Skeletal muscle tissue (tissue), 4 donors: ENCODE data around the gene CAPN12. TPM values are rescaled to one million over a fixed set of nuclear protein-coding genes. Genes with fewer than 3 reads are reported as not detected.

Experiments
- H3K27ac ChIP-seq: one replicate; pipeline ENCODE4 v1.7.0; 2013; ENCODE audit warnings: mild to moderate bottlenecking, low read depth, low read length, inconsistent platforms
- H3K27me3 ChIP-seq, 3 donors: one replicate each; pipeline ENCODE4 v1.7.0; 2013; ENCODE audit warnings: low read length in 3 of 3; ENCODE audit not compliant: control insufficient read depth in 3 of 3, insufficient read depth in 3 of 3
- H3K36me3 ChIP-seq, 3 donors: one replicate each; pipeline ENCODE4 v1.7.0; 2013; ENCODE audit warnings: low read length in 3 of 3; ENCODE audit not compliant: control insufficient read depth in 3 of 3, insufficient read depth in 3 of 3
- H3K4me1 ChIP-seq, 3 donors: one replicate each; pipeline ENCODE4 v1.7.0; 2013; ENCODE audit warnings: low read length in 3 of 3, mild to moderate bottlenecking in 3 of 3; ENCODE audit not compliant: control insufficient read depth in 3 of 3, insufficient read depth in 3 of 3
- H3K4me3 ChIP-seq, 3 donors: one replicate each; pipeline ENCODE4 v1.7.0; 2013; ENCODE audit warnings: low read length in 3 of 3
- H3K9ac ChIP-seq, 3 donors: one replicate each; pipeline ENCODE4 v1.7.0; 2013; ENCODE audit warnings: low read length in 3 of 3, mild to moderate bottlenecking in 3 of 3, moderate library complexity in 2 of 3, low read depth in 1 of 3
- H3K9me3 ChIP-seq, 3 donors: one replicate each; pipeline ENCODE4 v1.7.0; 2013; ENCODE audit warnings: low read length in 3 of 3; ENCODE audit not compliant: control insufficient read depth in 3 of 3
- total RNA-seq: library from RNA; depleted of rRNA; stranded (reverse); fragments of >200 nt; gene quantifications from one replicate; pipeline ENCODE4 v1.2.3, GENCODE V29; 2014
- donor health status: Osteomylitis.

Gene CAPN12
- total RNA-seq, 1 donor from 2014 or later, result 0.52 TPM

DNA sequence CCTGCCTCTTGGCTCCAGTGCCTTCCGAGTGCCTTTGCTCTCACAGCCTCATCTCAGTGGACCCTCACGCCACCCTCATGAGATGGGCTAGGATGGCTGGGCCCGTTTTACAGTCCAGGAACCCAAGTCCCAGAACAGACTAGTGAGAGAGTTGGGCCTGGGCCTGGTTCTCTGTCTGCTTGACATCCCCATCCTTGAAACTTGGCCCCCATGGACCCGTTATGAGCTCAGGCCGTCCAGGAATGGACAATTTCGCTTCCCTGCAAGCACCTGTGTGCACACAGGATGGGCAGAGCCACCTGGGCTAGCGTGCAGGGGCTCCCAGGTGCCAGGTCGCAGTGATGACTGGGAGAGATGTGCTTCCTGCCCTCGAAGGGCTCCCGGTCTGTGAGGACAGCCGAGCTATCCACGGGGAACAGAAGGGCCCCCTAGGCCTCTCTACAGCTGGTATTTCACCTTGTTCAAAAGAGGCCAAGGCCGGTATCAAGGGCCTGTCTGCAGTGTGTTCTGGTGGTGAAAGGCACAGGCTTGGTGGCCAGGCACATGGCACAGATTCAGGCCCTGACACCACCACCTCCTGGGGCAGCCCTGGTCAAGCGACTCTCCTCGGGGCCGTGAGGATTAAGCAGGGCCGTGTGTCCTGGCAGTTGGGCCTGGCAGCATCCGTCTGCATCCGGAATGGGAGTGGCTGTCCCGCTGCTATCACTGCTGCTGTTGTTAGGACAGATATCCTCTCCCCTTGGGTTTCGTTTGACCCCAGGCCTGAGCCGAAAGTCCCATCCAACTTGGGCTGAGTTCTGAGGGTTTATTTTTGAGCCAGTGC is 38.9 kb downstream of the CAPN12 start:
- Histone ChIP-seq H3K27ac (peak overlapping the region; percentile 54), H3K4me3 (no peak overlapping the region), H3K27me3 (no peaks in the 10 kb centered on the region), H3K9me3 (no peaks in the 10 kb centered on the region), H3K9ac (peak overlapping the region in 1 of 3 donors; percentile 69), H3K4me1 (peaks cover 60 to 87% (median 80%) of the 10 kb centered on the region in 3 donors), H3K36me3 (peaks cover 88 to 92% (median 90%) of the 10 kb centered on the region in 3 donors)

DNA sequence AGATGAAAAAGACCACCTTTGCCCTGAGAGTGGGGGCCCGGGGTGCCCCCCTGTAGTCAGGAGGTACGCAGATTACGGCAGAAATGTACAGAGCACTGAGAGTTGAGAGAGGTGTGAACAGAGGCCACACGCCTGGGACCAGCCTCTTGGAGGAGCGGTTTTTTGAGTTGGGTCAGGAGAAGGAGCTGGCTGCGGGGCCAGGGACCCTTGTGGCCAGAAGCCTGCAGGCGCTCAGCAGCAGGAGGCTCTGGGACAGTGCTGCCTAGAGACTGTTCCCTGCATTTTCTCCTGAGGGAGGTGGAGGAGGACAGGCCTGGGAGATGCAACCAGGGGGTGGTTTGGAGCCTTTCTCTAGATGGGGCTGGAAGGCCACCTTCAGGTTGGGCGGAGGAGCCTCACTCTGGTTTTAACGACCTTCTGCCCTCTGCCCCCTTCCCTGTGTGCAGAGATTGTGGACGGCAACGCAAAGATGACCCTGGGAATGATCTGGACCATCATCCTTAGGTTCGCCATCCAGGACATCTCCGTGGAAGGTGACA is 39.7 kb downstream of the CAPN12 start:
- Histone ChIP-seq H3K27ac (no peak overlapping the region), H3K27me3 (no peaks in the 10 kb centered on the region), H3K9ac (peak overlapping the region in 1 of 3 donors; percentile 69), H3K9me3 (no peaks in the 10 kb centered on the region), H3K36me3 (peaks cover 83 to 86% (median 83%) of the 10 kb centered on the region in 3 donors), H3K4me1 (peaks cover 54 to 87% (median 80%) of the 10 kb centered on the region in 3 donors), H3K4me3 (no peak overlapping the region)

DNA sequence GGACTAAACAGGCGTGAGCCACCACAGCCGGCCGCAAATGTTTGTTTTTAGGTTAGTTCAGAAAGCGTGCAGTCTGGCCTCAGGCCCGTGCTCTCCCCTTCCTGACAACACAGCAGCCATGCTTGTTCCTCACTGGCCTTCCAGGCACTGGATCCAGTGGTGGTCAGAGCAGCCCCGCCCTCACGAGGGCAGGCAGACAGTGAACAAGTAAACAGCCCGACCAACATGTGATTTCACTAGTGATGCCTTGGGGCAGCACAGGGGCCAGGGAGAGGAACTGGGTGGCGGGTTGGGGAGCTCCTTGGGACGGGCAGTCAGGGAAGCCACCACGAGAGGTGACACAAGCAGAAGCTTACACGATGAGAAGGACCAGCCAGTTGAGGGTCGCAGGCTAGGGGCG is 40.8 kb downstream of the CAPN12 start:
- peaks cover 48 to 86% (median 79%) of the 10 kb centered on the region in 3 donors for H3K4me1 ChIP-seq
- H3K27ac ChIP-seq, result no peak overlapping the region
- H3K9ac ChIP-seq, result no peak overlapping the region
- H3K4me3 ChIP-seq, result no peak overlapping the region
- H3K27me3 ChIP-seq, result no peaks in the 10 kb centered on the region
- H3K9me3 ChIP-seq, result no peaks in the 10 kb centered on the region
- H3K36me3 ChIP-seq, result peaks cover 72 to 75% (median 73%) of the 10 kb centered on the region in 3 donors

DNA sequence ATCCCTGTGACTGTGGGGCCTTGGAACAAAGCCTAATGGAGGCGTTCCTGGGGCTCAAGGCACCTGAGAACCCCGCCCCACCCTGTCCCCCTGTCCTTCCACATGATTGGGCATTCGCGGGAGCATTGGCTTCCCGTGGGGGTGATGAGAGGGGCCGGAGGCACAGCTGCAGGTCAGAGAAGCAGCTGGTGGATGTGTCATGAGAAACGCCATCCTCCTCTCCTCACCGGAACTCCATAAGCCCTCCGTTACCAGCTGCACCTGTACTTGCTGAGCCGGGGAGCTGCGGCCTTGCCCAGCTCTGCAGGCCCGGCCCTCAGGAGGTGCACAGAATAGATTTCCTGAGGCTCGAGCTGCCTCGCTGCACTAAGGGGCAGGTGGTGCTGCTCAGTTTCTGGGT is 42.0 kb downstream of the CAPN12 start:
- Histone ChIP-seq H3K27ac (no peak overlapping the region), H3K9ac (no peak overlapping the region), H3K4me1 (peaks cover 49 to 86% (median 79%) of the 10 kb centered on the region in 3 donors), H3K4me3 (no peak overlapping the region), H3K27me3 (no peaks in the 10 kb centered on the region), H3K9me3 (no peaks in the 10 kb centered on the region), H3K36me3 (peaks cover 61 to 68% (median 65%) of the 10 kb centered on the region in 3 donors)

DNA sequence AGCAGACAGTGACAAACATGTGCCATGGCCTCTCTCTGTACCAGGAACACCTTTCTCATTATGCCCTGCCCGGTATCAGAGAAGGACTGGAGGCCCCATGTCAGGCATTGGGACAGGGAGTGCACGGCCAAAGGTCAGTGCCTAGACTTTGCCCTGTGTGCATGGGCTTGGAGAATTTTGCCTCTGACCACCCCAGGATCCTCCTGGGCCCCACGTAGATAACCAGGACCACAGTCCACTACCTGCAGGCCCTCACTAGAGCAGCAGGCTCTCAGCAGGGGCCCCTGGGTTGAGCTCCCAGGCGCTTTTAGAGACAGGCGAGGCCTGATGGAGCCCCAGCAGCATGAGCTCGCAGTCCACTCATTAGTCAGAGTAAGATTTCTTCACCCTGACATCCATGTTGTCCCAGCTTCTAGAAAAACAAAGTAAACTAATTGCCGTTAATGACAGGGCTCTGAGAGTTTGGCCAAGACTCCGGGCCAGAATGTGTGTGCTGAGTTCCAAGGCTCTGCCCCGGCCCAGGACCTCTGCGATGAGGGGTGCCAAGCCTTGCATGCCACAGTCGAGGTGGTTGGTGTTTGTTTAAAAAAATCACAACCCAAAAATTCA is 42.7 kb downstream of the CAPN12 start:
- no peak overlapping the region for H3K4me3 ChIP-seq
- H3K27me3 ChIP-seq, result no peaks in the 10 kb centered on the region
- no peak overlapping the region for H3K27ac ChIP-seq
- peaks cover 48 to 86% (median 79%) of the 10 kb centered on the region in 3 donors for H3K4me1 ChIP-seq
- peak overlapping the region in 1 of 3 donors; percentile 57 for H3K9ac ChIP-seq
- H3K9me3 ChIP-seq, result no peaks in the 10 kb centered on the region
- H3K36me3 ChIP-seq, result peaks cover 54 to 67% (median 58%) of the 10 kb centered on the region in 3 donors

DNA sequence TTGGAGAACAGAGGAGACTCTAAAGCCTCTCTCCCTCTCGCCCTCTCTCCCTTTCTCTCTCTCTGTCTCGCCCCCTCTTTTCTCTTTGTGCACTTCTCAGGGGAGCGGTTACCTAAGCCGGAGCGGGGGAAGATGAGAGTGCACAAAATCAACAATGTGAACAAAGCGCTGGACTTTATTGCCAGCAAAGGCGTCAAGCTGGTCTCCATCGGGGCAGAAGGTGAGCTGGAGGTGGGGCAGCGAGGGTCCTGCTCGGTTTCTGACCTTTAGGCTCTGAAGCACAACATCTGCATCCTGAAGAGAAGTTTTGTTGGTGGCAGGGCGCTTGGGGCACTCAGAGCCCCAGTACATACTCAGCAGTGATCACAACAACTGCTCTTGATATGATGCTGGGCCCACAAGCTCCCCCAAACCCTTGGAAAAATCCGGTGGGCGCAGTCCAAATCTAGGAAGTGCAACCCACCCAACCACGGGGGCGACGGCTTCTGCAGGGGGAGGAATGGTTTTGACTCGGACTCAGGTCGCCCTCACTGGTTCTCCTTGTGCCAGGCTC is 43.3 kb downstream of the CAPN12 start:
- Histone ChIP-seq H3K4me1 (peaks cover 48 to 87% (median 81%) of the 10 kb centered on the region in 3 donors), H3K27me3 (no peaks in the 10 kb centered on the region), H3K9ac (peak overlapping the region in 1 of 3 donors; percentile 57), H3K9me3 (no peaks in the 10 kb centered on the region), H3K27ac (no peak overlapping the region), H3K36me3 (peaks cover 49 to 63% (median 52%) of the 10 kb centered on the region in 3 donors), H3K4me3 (no peak overlapping the region)

DNA sequence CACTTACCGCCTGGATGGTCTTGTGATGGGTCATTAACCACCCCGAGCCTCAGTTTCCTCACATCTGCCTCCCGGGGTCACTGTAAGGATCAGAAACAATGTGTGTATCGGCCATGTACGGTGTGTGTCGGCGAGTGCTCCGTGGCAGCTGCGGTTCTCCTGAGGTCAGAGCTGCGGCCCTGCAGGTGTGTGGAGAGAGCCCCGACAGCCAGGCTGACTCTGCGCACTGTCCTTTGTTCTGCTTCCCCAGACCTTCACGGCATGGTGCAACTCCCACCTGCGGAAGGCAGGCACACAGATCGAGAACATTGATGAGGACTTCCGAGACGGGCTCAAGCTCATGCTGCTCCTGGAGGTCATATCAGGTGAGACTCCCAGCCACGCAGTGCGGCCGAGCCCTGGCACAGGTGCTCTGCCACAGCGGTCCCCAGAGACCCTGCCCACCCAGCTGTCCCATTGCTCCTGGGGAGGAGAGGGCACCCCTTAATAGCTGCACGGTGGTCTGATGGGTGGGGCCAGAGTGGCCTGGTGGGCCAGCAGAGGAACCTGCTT is 43.8 kb downstream of the CAPN12 start:
- Histone ChIP-seq H3K4me1 (peaks cover 48 to 87% (median 81%) of the 10 kb centered on the region in 3 donors), H3K9me3 (no peaks in the 10 kb centered on the region), H3K27me3 (no peaks in the 10 kb centered on the region), H3K27ac (no peak overlapping the region), H3K4me3 (no peak overlapping the region), H3K36me3 (peaks cover 44 to 58% (median 46%) of the 10 kb centered on the region in 3 donors), H3K9ac (no peak overlapping the region)

DNA sequence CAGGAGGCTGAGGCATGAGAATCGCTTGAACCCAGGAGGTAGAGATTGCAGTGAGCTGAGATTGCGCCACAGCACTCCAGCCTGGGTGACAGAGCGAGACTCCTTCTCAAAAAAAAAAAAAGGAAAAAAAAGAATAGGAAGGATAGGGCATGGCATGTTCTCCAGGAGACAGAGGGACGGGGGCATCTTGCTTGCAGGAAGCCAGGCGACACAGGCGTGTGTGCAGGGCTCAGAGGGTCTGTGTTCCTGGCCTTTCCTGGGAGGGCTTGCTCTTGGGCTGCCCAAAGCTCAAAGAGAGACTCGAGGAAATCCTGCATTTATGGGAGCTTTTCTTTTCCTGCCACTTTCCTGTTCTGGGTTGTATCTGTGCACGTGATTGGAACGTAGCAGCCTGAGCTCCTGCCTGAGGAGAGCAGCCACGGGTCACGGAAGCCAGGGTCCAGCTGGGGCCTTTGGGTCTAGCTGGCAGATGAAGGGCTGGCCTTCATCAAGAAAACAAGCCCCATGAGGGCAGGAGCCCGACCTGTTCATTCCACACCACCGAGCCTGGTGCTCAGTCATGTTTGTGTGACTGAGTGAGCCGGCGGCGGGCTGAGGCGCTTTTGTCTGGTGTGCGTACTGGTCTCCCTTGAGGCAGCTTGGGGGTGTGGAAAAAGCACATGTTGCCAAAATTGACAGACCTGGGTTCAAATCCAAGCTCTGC is 44.5 kb downstream of the CAPN12 start:
- peaks cover 38 to 53% (median 40%) of the 10 kb centered on the region in 3 donors for H3K36me3 ChIP-seq
- no peak overlapping the region for H3K4me3 ChIP-seq
- H3K9me3 ChIP-seq, result no peaks in the 10 kb centered on the region
- no peak overlapping the region for H3K27ac ChIP-seq
- no peaks in the 10 kb centered on the region for H3K27me3 ChIP-seq
- peaks cover 50 to 87% (median 82%) of the 10 kb centered on the region in 3 donors for H3K4me1 ChIP-seq
- no peak overlapping the region for H3K9ac ChIP-seq

DNA sequence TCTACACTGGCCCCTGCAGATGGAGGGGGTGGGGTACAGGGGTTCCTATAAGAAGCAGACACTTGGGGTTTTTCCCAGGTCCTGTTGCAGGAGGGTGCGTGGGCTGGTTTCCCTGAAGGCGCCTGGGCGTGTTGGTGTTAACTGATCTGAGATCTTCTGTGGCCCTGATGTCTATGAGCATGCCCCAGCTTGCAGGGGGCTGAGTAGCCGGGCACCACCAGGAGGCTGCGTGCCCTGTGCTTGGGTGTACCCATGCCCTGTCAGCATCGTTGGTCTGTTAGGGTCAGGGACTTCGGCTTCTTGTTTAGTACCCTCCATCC is 45.3 kb downstream of the CAPN12 start:
- Histone ChIP-seq H3K27ac (no peak overlapping the region), H3K9me3 (no peaks in the 10 kb centered on the region), H3K9ac (no peak overlapping the region), H3K4me3 (peak overlapping the region in 1 of 3 donors; percentile 22), H3K4me1 (peaks cover 56 to 89% (median 86%) of the 10 kb centered on the region in 3 donors), H3K27me3 (no peaks in the 10 kb centered on the region), H3K36me3 (peaks cover 29 to 49% (median 33%) of the 10 kb centered on the region in 3 donors)
